NCI-H1092 treated with DMSO at 0.1 percent for 48 hours (cell line): Measurements from ENCODE around the gene DCDC1.
A peak's percentile ranks its signal among the peaks of the same experiment; 100 is the strongest.

ENCODE experiments used
- DNase-seq: peaks from one replicate; lab custom pipeline; 2025; lab: John Stamatoyannopoulos, UW

DCDC1 gene

DNA sequence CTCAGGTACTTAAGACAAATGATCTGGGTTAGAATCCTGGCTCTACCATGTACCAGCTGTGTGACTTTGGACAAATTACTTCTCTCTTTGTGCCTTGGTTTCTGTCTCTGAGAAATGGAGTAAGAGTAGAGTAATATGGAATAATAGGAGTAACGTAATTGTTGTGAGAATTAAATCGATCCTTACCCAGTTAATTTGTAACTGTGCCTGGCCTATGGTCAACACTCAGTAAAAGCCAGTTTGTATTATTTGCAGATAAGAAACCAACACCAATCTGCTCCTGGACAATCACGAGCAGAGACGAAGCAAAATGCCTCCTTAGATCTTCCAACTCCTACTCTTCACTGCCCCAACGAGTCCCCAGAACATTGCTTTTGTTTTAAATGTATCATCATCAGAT lies 266.7 kb downstream of the DCDC1 start:
- no peak for DNase-seq

DNA sequence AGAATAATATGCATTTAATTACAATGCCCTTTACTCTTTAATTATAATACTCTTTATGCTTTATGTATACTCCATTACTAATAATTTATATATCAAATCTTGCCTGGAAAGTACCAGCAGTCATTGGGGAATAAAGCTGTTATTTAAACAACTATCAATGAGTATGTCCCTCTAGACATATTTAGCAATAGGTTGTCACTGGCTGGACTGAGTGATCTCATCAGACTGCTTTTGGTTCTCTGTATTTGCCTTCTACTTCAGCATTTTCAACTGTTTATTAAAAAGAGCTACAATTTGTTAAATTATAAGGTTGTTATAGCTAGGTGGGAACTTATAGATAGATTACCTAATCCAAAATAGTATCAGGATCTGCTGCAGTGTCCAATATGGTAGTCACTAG lies 267.2 kb downstream of the DCDC1 start:
- DNase-seq, result no peak

- DNase-seq, result no peak
These were observed 273.2 kb downstream of the DCDC1 start for GRCh38 chr11:31096191-31096805.

DNA sequence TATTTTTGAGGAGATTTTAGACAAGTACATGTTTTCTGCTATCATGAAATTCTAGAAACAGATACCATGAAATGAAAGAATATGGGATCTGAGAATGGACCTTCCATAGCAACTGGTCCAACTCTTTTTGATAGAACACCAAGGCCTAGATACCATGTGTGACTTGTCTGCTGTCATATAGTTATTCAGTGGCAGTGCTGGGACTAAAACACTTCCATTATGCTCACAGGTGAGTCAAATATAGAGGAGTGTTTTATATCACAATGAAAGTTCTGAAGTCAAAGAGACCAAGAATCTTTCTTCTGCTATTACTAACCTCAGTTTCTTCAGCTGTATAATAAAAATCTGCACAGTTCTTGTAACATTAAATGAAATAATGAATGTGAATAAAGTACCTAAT lies 276.9 kb downstream of the DCDC1 start:
- DNase-seq, result no peak

GRCh38 chr11:31089117-31089516 lies 280.4 kb downstream of the DCDC1 start:
- DNase-seq, result no peak

DNA sequence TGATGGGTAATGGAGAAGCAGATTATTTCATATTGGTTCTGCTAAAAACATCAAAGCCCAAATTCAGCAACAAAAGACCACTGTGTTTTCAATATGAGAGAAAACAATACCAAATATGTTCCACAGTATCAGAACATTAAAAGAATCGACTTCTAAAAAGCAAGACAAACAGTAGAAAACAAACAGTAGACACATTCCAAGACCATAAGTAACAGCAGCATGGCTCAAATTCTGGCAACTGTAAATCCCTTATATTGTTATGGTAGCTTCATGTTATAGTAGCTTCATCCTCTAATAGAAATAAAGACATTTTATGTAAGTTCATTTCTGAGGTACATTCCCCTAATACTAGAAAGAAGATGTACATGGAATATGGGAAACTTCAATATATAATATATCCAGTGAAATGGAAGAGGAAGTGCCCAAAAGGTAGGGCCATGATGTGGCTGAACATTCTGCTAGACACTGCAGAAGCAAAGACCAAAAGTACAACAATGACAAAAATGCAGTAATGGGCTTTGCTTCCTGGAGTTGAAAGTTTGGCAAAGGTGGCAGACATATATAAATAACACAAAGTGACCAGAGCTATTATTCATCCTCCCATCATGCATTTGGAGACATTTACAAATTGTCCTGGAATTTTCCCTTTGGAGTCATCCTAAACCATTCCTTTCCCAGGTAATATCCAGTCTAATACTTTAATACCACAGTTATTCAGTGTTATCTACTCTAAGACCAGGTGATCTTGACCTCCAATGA lies 299.9 kb downstream of the DCDC1 start:
- DNase-seq, result no peak

GRCh38 chr11:31060880-31061279 lies 308.7 kb downstream of the DCDC1 start:
- no peak for DNase-seq

- DNase-seq, result no peak
These were observed 310.0 kb downstream of the DCDC1 start for GRCh38 chr11:31059529-31059928.

DNA sequence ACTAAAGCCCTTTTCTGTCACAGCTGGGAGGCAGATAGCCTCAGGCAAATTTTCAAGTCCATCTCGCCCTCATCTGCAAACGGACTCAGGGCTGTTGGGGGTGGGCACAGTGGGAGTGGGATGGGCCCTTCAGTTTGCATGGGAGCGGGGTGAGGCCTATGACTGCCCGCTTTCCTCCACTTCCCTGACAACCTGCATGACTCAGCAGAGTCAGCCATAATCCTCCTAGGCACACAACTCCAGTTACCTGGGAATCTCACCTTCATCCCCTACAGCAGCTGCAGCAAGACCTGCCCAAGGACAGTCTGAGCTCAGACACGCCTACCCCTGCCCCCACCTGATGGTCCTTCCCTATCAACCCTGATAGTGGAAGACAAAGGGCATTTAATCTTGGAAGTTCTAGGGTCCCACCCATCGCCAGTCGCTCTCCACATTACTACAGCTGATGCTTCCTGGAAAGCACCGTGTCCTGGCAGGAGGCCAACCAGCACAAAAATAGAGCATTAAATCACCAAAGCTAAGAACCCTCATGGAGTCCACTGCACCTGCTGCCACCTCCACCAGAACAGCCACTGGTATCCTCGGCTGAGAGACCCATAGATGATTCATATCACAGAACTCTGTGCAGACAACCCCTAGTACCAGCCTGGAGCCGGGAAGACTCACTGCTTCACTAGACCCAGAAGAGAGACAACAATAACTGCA lies 319.3 kb downstream of the DCDC1 start:
- DNase-seq, result peak; percentile 40

DNA sequence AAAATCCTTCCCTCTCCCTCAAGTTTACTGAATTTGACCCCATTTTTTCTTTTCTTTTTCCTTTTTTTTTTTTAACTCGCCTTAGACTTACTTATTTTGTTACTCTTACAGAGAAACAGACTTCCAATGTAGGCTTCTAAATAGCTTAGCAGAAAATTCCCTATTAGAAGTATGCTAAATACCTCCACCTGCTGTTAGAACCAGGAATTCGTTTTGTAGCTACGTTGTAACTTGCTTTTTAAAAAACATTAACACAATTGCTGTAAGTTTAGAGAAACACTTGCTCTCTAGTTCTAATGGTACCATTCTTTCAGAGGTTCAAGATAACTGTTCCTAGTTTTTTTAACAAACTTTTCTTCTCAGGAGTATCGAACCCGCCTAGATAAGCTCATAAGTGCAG lies 324.2 kb downstream of the DCDC1 start:
- DNase-seq, result peak; percentile 29

DNA sequence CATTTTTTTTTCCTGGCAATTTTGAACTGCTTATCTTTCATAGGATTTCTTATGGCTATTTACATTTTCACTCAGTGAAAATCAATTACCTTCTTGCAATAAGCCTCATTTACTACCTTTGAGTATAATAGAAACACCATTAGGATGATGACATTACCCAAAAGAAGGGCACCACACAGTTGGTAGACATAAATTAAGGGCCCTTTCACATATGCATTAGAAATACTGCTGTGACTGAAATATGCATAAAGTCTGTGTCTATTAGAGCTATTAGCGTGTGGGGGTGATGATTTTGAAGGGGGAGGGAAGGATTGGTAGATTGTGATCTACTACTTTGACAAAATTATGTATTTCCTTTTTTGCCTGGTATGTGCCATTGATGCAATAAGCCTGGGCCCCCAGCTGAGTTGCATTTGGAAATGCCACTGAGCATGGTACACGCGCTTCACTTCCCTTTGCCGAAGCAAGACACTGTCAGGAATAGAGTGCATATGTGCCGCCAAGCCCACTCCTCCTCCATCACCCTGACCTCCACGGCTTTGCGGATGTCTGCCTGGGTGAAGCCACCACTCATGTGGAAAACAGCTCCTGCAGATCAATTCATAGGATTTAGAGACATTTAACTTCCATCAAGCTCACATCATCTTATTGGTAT lies 339.3 kb downstream of the DCDC1 start:
- DNase-seq, result no peak

DNA sequence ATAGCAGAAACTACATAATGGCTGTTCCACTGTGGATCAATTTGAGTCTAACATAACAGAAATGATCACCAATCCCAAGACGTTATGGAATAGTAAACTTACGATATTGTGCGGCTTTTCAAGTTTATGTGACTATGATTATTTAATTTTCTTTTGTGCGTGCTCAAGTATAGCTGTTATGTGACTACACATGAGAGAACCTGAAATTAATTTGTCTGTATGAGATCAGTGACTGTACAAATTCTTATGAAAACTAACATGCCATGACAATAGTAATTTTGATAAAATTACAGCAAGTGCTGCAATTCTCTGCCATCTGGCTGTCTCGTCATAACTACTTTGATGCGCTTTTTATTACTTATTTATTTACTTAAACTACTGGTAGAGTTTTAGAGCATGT lies 343.2 kb downstream of the DCDC1 start:
- no peak for DNase-seq

- DNase-seq, result peak; percentile 50
These were observed 347.5 kb downstream of the DCDC1 start for GRCh38 chr11:31022080-31022479.

DNA sequence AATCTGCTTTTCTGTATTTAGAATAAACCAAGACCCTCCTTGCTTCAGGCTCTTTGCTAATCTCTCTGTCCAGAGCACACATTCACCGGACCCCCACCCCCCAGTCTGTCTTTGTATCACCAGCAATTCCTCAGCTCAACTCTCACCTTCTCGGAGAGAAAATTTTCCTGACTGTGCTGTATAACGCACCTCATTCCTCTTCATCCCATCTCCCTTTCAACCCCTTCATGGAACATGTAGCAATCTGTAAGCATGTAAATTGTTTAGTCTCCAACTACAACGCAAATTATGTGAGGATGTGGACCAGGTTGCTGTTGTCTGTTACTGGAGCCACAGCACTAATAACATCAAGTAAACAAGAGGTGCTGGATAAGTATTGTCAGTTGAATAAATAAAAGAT lies 349.8 kb downstream of the DCDC1 start:
- DNase-seq, result no peak

- DNase-seq, result no peak
These were observed 364.3 kb downstream of the DCDC1 start for GRCh38 chr11:31005202-31005601.

DNA sequence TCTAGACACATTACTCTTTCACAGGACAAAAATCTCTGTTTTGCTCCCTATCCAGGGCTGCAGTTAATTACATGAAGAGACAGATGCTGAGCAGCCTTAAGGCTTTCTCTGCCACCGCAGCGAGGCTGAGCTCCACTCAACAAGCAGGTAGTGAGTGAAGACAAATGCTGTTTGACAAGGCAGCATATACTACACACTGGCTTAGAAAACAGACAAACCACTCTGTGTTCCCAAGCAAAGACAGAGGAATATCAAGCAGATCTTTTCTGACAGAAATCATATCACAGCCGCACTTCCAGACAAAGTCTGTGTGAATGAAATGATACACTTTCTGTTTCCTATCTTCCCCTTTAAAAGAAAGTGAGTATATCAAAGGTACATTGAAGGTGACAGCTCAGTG lies 368.1 kb downstream of the DCDC1 start:
- no peak for DNase-seq

GRCh38 chr11:31000381-31000780 lies 369.2 kb downstream of the DCDC1 start:
- no peak for DNase-seq

GRCh38 chr11:30992513-30992849 lies 377.1 kb downstream of the DCDC1 start:
- DNase-seq, result no peak

- no peak for DNase-seq
These were observed 377.6 kb downstream of the DCDC1 start for GRCh38 chr11:30991802-30992512.

DNA sequence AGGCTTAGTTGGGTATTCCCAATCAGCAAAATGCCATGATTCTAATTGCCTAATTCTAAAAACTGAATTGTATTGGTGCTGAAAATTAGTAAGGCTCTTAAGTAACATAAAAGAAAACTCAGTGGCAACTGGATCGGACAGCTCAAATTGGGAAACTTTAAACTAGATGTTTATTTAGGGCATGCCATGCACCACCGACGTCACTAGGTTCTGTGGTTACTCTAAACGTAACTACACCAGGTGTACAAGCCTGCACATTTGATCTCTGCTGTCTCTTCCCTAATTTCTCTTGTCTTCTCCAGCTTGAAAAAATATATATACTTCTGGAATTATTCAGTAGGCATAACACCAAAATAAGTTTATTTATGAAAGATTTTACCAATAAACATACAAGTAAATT lies 378.2 kb downstream of the DCDC1 start:
- DNase-seq, result no peak

GRCh38 chr11:30990625-30991296 lies 378.8 kb downstream of the DCDC1 start:
- peak; percentile 21 for DNase-seq

GRCh38 chr11:30987819-30988218 lies 381.7 kb downstream of the DCDC1 start:
- no peak for DNase-seq
